IPS DF 4.7 (cell line): ENCODE results near the gene ZC3H7A.

Experiments
- DNase-seq: peaks from one replicate; pipeline ENCODE4 v3.0.0-alpha.2; 2013; ENCODE audit warnings: low spot score; ENCODE audit errors: extremely low read depth

ZC3H7A gene

GRCh38 chr16:11779074-11779473 is 18.0 kb downstream of the ZC3H7A start:
- no peak for DNase-seq

- DNase-seq, result no peak
Observed at GRCh38 chr16:11774065-11774626, 22.9 kb downstream of the ZC3H7A start.

GRCh38 chr16:11768849-11769248 is 28.2 kb downstream of the ZC3H7A start:
- DNase-seq, result no peak

- DNase-seq, result no peak
Observed at GRCh38 chr16:11762431-11762830, 34.6 kb downstream of the ZC3H7A start.

- no peak for DNase-seq
Observed at GRCh38 chr16:11759997-11760396, 37.1 kb downstream of the ZC3H7A start.

- DNase-seq, result no peak
Observed at GRCh38 chr16:11759163-11759834, 37.8 kb downstream of the ZC3H7A start.

GRCh38 chr16:11757671-11758545 is 39.1 kb downstream of the ZC3H7A start:
- DNase-seq, result no peak

GRCh38 chr16:11756248-11756647 is 40.8 kb downstream of the ZC3H7A start:
- DNase-seq, result no peak

GRCh38 chr16:11755022-11755760 is 41.9 kb downstream of the ZC3H7A start:
- no peak for DNase-seq

GRCh38 chr16:11752856-11753255 is 44.2 kb downstream of the ZC3H7A start:
- DNase-seq, result no peak

- DNase-seq, result no peak
Observed at GRCh38 chr16:11750056-11750455, 47.0 kb downstream of the ZC3H7A start.

- DNase-seq, result no peak
Observed at GRCh38 chr16:11748404-11749254, 48.4 kb downstream of the ZC3H7A start.

- no peak for DNase-seq
Observed at GRCh38 chr16:11747949-11748403, 49.1 kb downstream of the ZC3H7A start.

- DNase-seq, result no peak
Observed at GRCh38 chr16:11744075-11744470, 53.0 kb downstream of the ZC3H7A start.

- no peak for DNase-seq
Observed at GRCh38 chr16:11743308-11744074, 53.6 kb downstream of the ZC3H7A start.

- peak; percentile 81 for DNase-seq
Observed at GRCh38 chr16:11742536-11743307, 54.3 kb downstream of the ZC3H7A start, which contains the start of gene TXNDC11. Gene TXNDC11 (minus strand): TSS chr16:11742857. CDS start chr16:11742730, 127 bp downstream.

- DNase-seq, result no peak
Observed at GRCh38 chr16:11742093-11742535, 54.9 kb downstream of the ZC3H7A start.

GRCh38 chr16:11740567-11740966 is 56.5 kb downstream of the ZC3H7A start:
- no peak for DNase-seq
